D721Med (cell line): ENCODE measurements around the gene MGAT5.

Source experiments
- DNase-seq: peaks from one replicate; pipeline ENCODE4 v3.0.0; 2011; ENCODE audit warnings: low spot score; ENCODE audit not compliant: insufficient read length
- FAIRE-seq: peaks from 2 replicates; lab custom pipeline; 2011; peaks lifted over from hg19 to GRCh38; lab: Jason Lieb, UNC
- CTCF ChIP-seq: IDR thresholded peaks from 2 replicates; pipeline ENCODE4 v1.5.1; 2012; ENCODE audit warnings: mild to moderate bottlenecking, control low read depth; ENCODE audit not compliant: insufficient read depth; ENCODE audit errors: missing control alignments

The MGAT5 gene

GRCh38 chr2:134315471-134315870, 61.6 kb downstream of the MGAT5 start:
- FAIRE-seq = no peak
- TF ChIP-seq CTCF = no peak

GRCh38 chr2:134319596-134320254, 65.9 kb downstream of the MGAT5 start:
- TF ChIP-seq CTCF = no peak
- DNase-seq (no peak), FAIRE-seq (no peak)

More at GRCh38 chr2:134315471-134315870, 61.6 kb downstream of the MGAT5 start:
- no peak for DNase-seq

DNA sequence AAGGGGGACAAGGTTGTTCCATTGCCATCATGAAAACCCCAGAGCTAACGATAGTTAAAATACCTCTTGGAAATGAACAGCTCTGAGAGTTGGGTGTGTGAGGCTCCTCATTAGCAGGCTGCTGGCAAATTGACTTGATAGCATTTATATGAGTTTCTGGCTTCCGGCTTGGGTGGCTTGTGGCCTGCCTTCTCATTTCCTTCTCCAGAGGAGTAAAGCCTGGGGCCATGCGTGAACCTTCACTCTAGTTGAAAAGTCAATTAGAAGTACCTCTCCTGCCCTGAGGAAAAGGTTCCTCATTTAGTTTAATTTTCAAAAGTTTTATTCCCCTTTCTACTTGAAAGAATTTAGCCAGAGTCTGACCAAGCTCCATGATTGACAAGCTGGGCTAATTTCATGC, 67.1 kb downstream of the MGAT5 start:
- FAIRE-seq (no peak), DNase-seq (no peak)
- TF ChIP-seq CTCF = no peak

DNA sequence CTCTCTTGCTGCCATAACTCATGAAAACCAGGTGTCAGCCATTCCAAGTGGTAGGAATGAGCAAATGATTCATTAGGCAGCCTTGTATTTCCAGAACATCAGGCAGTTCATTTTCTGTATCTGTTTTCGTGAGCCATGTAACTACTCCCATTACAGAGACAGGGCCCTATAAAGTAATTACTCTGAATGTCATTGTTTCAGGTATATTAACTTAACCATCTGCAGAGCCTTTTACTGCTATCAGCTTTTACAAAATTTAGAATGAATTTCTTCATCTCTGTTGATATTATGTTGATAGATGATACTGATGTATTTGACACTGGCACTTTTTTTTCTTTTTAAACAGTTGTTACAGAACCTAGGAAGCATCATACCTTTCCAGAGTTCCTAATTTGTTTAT, 69.9 kb downstream of the MGAT5 start:
- no peak for TF ChIP-seq CTCF
- DNase-seq (no peak), FAIRE-seq (no peak)

GRCh38 chr2:134324430-134324829, 70.6 kb downstream of the MGAT5 start:
- DNase-seq (no peak), FAIRE-seq (peak; percentile 94)
- no peak for TF ChIP-seq CTCF

- no peak for FAIRE-seq
Observed at GRCh38 chr2:134324947-134325346, 71.1 kb downstream of the MGAT5 start.

More at GRCh38 chr2:134324947-134325346, 71.1 kb downstream of the MGAT5 start:
- TF ChIP-seq CTCF = no peak
- DNase-seq = no peak
